ENCODE measurements around the gene KMT2C. TPM values are rescaled to one million over a fixed set of nuclear protein-coding genes. Genes with fewer than 3 reads are reported as not detected.
A peak's percentile ranks its signal among the peaks of the same experiment; 100 is the strongest.
"Not testable (repeated sequence)": the region's sequence is repeated elsewhere in the genome, so short reads cannot be mapped to it uniquely, and the experiment has no call there.

The KMT2C gene
- total RNA-seq, 4 donors from 2014 or later: 44.1 to 67.6 (median 63.9) TPM

DNA sequence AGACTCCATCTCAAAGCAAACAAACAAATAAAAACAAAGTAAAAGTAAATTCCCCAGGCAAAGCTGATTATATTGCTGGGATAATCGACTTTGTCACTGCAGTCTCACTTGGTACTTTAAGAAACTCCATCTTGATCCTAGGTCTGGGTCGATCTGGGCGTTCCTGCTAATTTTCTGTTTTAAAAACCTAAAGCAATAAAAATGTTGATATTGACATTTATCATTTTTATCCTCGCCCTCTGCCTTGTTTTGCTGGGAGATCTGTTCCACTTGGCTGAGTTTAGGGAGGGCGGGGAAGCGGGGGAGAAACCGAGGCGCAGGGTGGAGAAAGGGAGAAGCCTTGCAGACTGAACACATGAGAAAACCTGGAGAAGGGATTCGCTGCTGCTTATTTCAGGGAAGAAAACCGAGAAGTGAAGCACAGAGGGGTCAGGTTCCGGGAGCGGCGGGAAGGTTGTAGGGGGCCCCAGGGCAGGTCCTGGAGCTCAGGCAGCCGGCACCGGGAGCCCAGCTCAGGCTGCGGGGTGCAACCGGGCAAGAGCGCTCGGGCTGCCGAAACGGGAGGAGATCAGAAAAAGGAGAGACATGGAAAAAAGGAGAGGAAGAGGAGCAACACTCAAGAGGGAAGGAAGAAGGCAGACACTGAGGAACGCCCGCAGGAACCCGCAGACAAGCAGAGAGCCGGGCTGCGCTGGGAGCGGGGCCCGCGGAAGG lies 27.3 kb upstream of the KMT2C start:
- DNase-seq: no peak
- in situ Hi-C loops (cut with MboI; ENCODE audit: low sequenced_read_pairs in 4 of 4) (no loop called here), intact Hi-C loops (cut with DNase I; ENCODE audit: low total_unique reads) (loop anchor here (1.0 to 10.0 kb wide), 5 partner anchors 27 to 1378 kb away; partner anchors contain the start of genes AGAP3, FASTK, KMT2C and TMUB1)
- peak; percentile 32 to 37 for ATAC-seq
- Histone ChIP-seq H3K4me3 (peak overlapping the region; percentile 66 to 88 (median 86)), H3K4me1 (peaks cover 11 to 13% of the 10 kb centered on the region in 2 donors), H3K9me3 (no peaks in the 10 kb centered on the region), H3K27ac (peak overlapping the region; percentile 89 to 99 (median 95)), H3K27me3 (no peaks in the 10 kb centered on the region), H3K36me3 (no peaks in the 10 kb centered on the region)
- TF ChIP-seq CTCF (IDR thresholded peaks at IDR 0.05 in 4 of 5, conservative IDR thresholded peaks at IDR 0.05 in 1 of 5) (no peak), POLR2A (IDR thresholded peaks at IDR 0.05) (peak; percentile 12 to 18)

DNA sequence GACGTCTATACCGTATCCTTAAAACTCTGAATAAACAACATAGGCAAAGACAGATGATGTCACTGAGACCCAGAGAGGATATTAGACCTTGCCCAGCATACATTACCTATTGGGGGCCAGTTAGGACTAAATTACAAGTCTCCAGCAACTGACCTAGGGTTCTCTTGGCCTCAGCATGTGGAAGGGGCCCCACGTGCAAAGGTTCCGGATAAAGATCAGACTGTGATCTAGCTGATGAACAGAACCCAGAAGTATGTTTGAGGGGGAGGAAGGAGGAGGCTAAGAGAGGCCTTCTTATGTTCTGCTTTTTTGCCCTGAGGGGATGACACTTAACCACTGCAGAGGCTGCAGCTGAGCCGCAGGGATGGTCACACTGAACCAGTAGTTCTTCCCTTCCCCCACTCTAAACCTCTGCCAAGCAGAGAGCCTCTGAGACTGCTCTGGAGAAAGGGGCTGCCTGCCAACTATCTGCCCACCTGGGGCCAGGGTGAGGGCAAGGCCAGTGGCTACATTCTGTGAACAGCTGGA lies 24.0 kb upstream of the KMT2C start:
- H3K27me3 ChIP-seq: no peaks in the 10 kb centered on the region
- TF ChIP-seq POLR2A (IDR thresholded peaks at IDR 0.05) (no peak), CTCF (IDR thresholded peaks at IDR 0.05 in 4 of 5, conservative IDR thresholded peaks at IDR 0.05 in 1 of 5) (no peak)
- peaks cover 4 to 5% of the 10 kb centered on the region in 2 donors for H3K4me1 ChIP-seq
- in situ Hi-C loops (cut with MboI; ENCODE audit: low sequenced_read_pairs in 4 of 4) (no loop called here), intact Hi-C loops (cut with DNase I; ENCODE audit: low total_unique reads) (loop anchor here (5.0 to 10.0 kb wide), 3 partner anchors 218 to 1375 kb away; partner anchors contain the start of genes AGAP3, FASTK, TMUB1 and XRCC2)
- no peaks in the 10 kb centered on the region for H3K9me3 ChIP-seq
- no peaks in the 10 kb centered on the region for H3K36me3 ChIP-seq
- DNase-seq (peak in 1 of 2 donors; percentile 23), ATAC-seq (no peak)
- no peak overlapping the region for H3K4me3 ChIP-seq
- no peak overlapping the region for H3K27ac ChIP-seq

GRCh38 chr7:152451356-152451755 lies 15.6 kb upstream of the KMT2C start:
- no peak overlapping the region for H3K4me3 ChIP-seq
- no peak overlapping the region for H3K27ac ChIP-seq
- H3K36me3 ChIP-seq: no peaks in the 10 kb centered on the region
- in situ Hi-C loops (cut with MboI; ENCODE audit: low sequenced_read_pairs in 4 of 4): no loop called here
- H3K9me3 ChIP-seq: no peaks in the 10 kb centered on the region
- DNase-seq (no peak), ATAC-seq (no peak)
- no peaks in the 10 kb centered on the region for H3K4me1 ChIP-seq
- H3K27me3 ChIP-seq: no peaks in the 10 kb centered on the region
- intact Hi-C loops (cut with DNase I; ENCODE audit: low total_unique reads): no loop called here
- TF ChIP-seq CTCF (IDR thresholded peaks at IDR 0.05 in 4 of 5, conservative IDR thresholded peaks at IDR 0.05 in 1 of 5) (no peak), POLR2A (IDR thresholded peaks at IDR 0.05) (no peak)

DNA sequence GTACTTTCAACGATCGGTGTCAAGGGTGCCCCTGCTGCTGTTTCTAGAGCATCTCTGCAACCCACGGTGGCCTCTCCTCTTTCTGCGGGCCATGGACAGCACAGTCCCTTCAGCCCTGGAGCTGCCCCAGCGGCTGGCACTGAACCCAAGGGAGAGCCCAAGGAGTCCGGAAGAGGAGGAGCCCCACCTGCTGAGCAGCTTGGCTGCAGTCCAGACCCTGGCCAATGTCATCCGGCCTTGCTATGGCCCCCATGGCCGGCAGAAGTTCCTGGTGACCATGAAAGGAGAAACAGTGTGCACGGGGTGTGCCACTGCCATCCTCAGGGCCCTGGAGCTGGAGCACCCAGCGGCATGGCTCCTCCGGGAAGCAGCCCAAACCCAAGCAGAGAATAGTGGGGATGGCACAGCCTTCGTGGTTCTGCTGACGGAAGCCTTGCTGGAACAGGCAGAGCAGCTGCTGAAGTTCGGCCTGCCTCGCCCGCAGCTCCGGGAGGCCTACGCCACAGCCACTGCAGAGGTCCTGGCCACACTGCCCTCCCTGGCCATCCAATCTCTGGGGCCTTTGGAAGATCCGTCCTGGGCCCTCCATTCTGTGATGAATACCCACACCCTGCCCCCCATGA lies 9.7 kb upstream of the KMT2C start:
- H3K27me3 ChIP-seq; H3K36me3 ChIP-seq; H3K27ac ChIP-seq; H3K9me3 ChIP-seq; DNase-seq; ATAC-seq; H3K4me1 ChIP-seq; intact Hi-C loops (cut with DNase I; ENCODE audit: low total_unique reads); in situ Hi-C loops (cut with MboI; ENCODE audit: low sequenced_read_pairs in 4 of 4); H3K4me3 ChIP-seq: not testable (repeated sequence)

DNA sequence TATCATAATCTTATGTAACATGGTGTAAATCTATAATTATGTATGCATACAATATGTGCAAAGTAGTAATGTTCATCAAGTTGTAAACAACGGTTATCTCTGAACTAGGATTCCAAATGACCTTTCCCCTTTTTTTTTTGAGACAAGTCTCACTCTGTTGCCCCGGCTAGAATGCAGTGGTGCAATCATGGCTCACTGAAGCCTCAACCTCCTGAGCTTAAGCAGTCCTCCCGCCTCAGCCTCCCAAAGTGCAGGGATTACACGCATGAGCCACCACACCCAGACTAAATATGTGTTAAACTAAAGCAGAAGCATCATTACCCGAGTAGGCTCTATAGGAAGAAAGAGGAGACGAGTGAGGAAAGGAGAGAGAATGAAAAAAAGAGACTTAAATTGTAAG lies 7.8 kb upstream of the KMT2C start:
- Histone ChIP-seq H3K4me3 (no peak overlapping the region), H3K36me3 (no peaks in the 10 kb centered on the region), H3K9me3 (no peaks in the 10 kb centered on the region), H3K27ac (no peak overlapping the region), H3K4me1 (no peaks in the 10 kb centered on the region), H3K27me3 (no peaks in the 10 kb centered on the region)
- DNase-seq (no peak), ATAC-seq (no peak)
- intact Hi-C loops (cut with DNase I; ENCODE audit: low total_unique reads): no loop called here
- in situ Hi-C loops (cut with MboI; ENCODE audit: low sequenced_read_pairs in 4 of 4): no loop called here
- no peak for TF ChIP-seq POLR2A (IDR thresholded peaks at IDR 0.05)

All from gastrocnemius medialis (tissue), 4 donors.